Parathyroid adenoma (tissue), 2 donors: ENCODE measurements around the gene WDFY2.

Experiments used
- H2AFZ ChIP-seq: fragments of 300-600 bp; sonication (generic); one replicate; pipeline ENCODE4 v1.7.0; 2017; ENCODE audit warnings: antibody characterized with exemption, mild to moderate bottlenecking
- H3K27ac ChIP-seq: fragments of 300-600 bp; sonication (generic); one replicate; pipeline ENCODE4 v1.7.0; 2017
- H3K27me3 ChIP-seq: fragments of 300-600 bp; sonication (generic); one replicate; pipeline ENCODE4 v1.7.0; 2017; ENCODE audit warnings: low read length; ENCODE audit not compliant: control insufficient read depth, insufficient read depth
- H3K36me3 ChIP-seq: fragments of 300-600 bp; sonication (generic); one replicate; pipeline ENCODE4 v1.7.0; 2017; ENCODE audit warnings: low read length; ENCODE audit not compliant: control insufficient read depth, insufficient read depth
- H3K4me1 ChIP-seq: fragments of 300-600 bp; sonication (generic); one replicate; pipeline ENCODE4 v1.7.0; 2017; ENCODE audit warnings: control low read depth
- H3K4me2 ChIP-seq: fragments of 300-600 bp; sonication (generic); one replicate; pipeline ENCODE4 v1.7.0; 2017; ENCODE audit warnings: low read length
- H3K4me3 ChIP-seq: fragments of 300-600 bp; sonication (generic); one replicate; pipeline ENCODE4 v1.7.0; 2017; ENCODE audit warnings: low read depth, low read length
- H3K79me2 ChIP-seq: fragments of 300-600 bp; sonication (generic); one replicate; pipeline ENCODE4 v1.7.0; 2017; ENCODE audit warnings: control low read depth
- H3K9ac ChIP-seq: fragments of 300-600 bp; sonication (generic); one replicate; pipeline ENCODE4 v1.7.0; 2017; ENCODE audit warnings: mild to moderate bottlenecking
- H3K9me3 ChIP-seq: fragments of 300-600 bp; sonication (generic); one replicate; pipeline ENCODE4 v1.7.0; 2017; ENCODE audit warnings: low read length; ENCODE audit not compliant: control insufficient read depth
- TF ChIP-seq, protein P1 (sequence below): fragments of 300-600 bp; sonication (generic); IDR thresholded peaks from one replicate; pipeline ENCODE4 v1.7.0; 2017; ENCODE audit warnings: antibody characterized with exemption, mild to moderate bottlenecking
- donor health status: primary hyperparathyroidism.

WDFY2 gene

DNA sequence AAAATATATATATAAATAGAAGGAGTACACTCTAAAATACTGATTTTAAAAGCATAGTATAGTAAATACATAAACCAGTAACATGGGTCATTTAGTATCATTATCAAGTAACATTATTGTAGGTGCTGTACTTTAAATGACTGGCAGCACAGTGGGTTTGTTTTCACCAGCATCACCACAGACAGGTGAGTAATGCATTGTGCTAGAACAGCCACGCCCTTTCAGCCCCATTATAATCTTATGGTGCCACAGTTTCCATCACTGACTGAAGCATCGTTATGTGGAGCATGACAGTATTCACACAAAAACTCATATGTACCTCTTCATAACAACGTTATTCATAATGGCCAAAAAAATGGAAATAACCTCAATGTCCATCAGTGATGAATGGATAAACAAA lies 131.4 kb downstream of the WDFY2 start:
- no peak overlapping the region for H3K4me2 ChIP-seq
- TF ChIP-seq, protein P1, sequence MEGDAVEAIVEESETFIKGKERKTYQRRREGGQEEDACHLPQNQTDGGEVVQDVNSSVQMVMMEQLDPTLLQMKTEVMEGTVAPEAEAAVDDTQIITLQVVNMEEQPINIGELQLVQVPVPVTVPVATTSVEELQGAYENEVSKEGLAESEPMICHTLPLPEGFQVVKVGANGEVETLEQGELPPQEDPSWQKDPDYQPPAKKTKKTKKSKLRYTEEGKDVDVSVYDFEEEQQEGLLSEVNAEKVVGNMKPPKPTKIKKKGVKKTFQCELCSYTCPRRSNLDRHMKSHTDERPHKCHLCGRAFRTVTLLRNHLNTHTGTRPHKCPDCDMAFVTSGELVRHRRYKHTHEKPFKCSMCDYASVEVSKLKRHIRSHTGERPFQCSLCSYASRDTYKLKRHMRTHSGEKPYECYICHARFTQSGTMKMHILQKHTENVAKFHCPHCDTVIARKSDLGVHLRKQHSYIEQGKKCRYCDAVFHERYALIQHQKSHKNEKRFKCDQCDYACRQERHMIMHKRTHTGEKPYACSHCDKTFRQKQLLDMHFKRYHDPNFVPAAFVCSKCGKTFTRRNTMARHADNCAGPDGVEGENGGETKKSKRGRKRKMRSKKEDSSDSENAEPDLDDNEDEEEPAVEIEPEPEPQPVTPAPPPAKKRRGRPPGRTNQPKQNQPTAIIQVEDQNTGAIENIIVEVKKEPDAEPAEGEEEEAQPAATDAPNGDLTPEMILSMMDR = no peak
- H3K79me2 ChIP-seq = no peaks in the 10 kb centered on the region
- H3K9ac ChIP-seq = no peak overlapping the region
- no peaks in the 10 kb centered on the region for H3K4me1 ChIP-seq
- H3K27ac ChIP-seq = no peak overlapping the region
- no peaks in the 10 kb centered on the region for H3K36me3 ChIP-seq
- H3K9me3 ChIP-seq = no peaks in the 10 kb centered on the region
- H3K27me3 ChIP-seq = no peaks in the 10 kb centered on the region
- H2AFZ ChIP-seq = no peak overlapping the region
- H3K4me3 ChIP-seq = no peak overlapping the region

DNA sequence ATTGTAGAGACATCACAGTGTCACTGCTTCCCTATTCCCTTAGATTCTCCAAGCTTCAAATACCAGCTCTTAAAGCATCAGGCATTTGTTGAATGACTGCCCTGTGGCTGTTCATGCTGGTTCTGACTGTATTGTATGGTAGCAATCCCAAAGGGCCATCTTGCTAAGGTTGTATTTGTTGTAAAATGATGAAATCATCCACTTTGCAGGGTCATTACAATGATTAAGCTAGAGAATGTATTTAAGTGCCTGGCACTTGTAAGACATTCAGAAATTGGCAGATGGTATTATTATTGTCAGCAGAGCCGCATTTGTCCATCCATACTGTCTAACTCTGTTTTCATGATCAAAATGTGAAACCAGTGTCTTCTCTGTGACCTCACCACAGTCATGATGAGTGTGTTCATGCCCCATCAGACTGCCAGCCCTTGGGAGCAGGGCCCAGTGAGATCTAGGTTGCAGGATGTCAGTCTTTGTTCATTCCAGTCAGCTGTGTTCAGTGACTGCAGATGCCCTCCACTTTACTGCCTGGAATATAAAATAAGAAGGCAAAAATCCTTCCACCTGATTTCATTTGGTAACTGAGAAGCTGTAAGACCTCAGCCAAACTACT lies 133.6 kb downstream of the WDFY2 start:
- Histone ChIP-seq H3K79me2 (no peaks in the 10 kb centered on the region), H3K4me3 (no peak overlapping the region), H3K36me3 (no peaks in the 10 kb centered on the region), H3K9ac (no peak overlapping the region), H3K4me1 (no peaks in the 10 kb centered on the region), H3K4me2 (no peak overlapping the region), H3K27me3 (no peaks in the 10 kb centered on the region), H2AFZ (no peak overlapping the region), H3K9me3 (no peaks in the 10 kb centered on the region), H3K27ac (no peak overlapping the region)
- TF ChIP-seq, protein P1 = no peak

DNA sequence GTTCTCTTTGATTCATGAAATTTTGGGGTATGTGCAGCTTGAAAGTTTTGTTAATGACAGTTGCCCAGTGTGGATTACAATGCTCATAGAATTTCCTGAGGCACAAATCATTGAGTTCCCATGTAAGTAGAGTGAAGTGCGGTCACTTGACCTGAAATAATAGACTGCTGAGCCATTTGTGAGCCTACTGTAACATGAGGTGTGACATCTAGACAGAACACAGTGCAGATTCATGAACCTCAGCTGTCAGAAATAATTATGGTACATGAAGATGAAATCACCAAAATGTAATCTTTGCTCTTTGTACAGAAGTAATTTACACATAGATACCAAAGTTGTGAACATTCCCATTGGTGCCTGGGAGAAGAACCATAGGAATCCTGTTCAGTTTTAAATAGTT lies 135.1 kb downstream of the WDFY2 start:
- Histone ChIP-seq H2AFZ (no peak overlapping the region), H3K79me2 (no peaks in the 10 kb centered on the region), H3K9me3 (no peaks in the 10 kb centered on the region), H3K27ac (no peak overlapping the region), H3K36me3 (no peaks in the 10 kb centered on the region), H3K4me3 (no peak overlapping the region), H3K9ac (no peak overlapping the region), H3K4me2 (no peak overlapping the region), H3K4me1 (no peaks in the 10 kb centered on the region), H3K27me3 (no peaks in the 10 kb centered on the region)
- TF ChIP-seq, protein P1 = no peak

DNA sequence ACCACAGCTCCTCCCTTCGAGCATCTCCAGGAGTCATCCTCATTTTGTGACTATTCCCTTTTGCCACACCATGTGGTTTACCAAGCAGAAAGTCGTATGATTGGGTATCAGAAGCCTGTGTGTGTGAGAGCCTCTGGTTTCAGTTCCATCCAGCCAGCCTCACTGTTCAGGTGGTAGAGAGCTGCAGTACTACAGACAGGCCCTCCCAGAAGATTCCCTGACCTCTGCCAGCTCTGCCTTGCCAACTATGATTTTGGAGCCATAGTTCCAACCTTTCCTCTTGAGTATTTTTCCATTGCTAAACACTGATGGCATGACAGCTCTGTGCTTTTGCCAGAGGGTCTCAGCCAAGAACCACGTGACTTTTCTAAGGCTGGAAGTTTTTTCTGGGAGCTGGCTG lies 137.2 kb downstream of the WDFY2 start:
- Histone ChIP-seq H3K36me3 (no peaks in the 10 kb centered on the region), H3K9me3 (no peaks in the 10 kb centered on the region), H3K4me2 (no peak overlapping the region), H3K79me2 (no peaks in the 10 kb centered on the region), H3K27me3 (no peaks in the 10 kb centered on the region), H3K4me3 (no peak overlapping the region), H3K4me1 (no peaks in the 10 kb centered on the region), H2AFZ (no peak overlapping the region), H3K9ac (no peak overlapping the region), H3K27ac (no peak overlapping the region)
- TF ChIP-seq, protein P1 = no peak

DNA sequence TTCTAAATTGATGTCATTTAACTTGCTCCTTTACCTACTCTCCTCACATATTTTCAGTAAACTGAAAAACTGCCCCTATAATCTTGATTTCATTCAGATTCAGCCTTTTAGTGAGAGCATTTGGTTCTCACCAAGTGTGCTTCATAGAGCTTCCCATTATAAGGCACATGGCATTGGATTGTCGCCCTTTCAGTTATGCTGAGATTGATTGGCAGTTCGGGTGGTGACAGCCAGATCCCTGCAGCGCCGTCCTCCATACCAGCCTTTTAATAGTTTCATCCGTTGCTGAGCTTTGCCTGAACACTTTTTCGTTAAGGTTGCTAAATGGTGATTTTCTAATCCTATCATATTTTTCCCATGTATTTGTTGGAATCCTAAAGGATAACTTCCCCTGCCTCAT lies 139.3 kb downstream of the WDFY2 start:
- H3K4me2 ChIP-seq = no peak overlapping the region
- no peak overlapping the region for H2AFZ ChIP-seq
- no peak overlapping the region for H3K4me3 ChIP-seq
- H3K27me3 ChIP-seq = no peaks in the 10 kb centered on the region
- H3K4me1 ChIP-seq = no peaks in the 10 kb centered on the region
- H3K9me3 ChIP-seq = no peaks in the 10 kb centered on the region
- H3K79me2 ChIP-seq = no peaks in the 10 kb centered on the region
- no peak overlapping the region for H3K27ac ChIP-seq
- no peak overlapping the region for H3K9ac ChIP-seq
- no peaks in the 10 kb centered on the region for H3K36me3 ChIP-seq
- TF ChIP-seq, protein P1 = no peak
